Gastroesophageal sphincter (tissue), 3 donors: ENCODE results near the gene CACNA2D3.

ENCODE experiments used
- CTCF ChIP-seq, 4 experiments: fragments of 200-600 bp in 2 of 4; fragments of 450-650 bp in 2 of 4; sonication (generic) in 1 of 4; IDR thresholded peaks; one replicate each; pipeline ENCODE4 v1.5.1; 2017 to 2019; ENCODE audit warnings: antibody characterized with exemption in 4 of 4, mild to moderate bottlenecking in 2 of 4, moderate library complexity in 2 of 4
- POLR2A ChIP-seq, 2 donors: fragments of 450-650 bp; IDR thresholded peaks; one replicate each; pipeline ENCODE4 v1.6.1; 2017; ENCODE audit warnings: antibody characterized with exemption in 2 of 2, mild to moderate bottlenecking in 2 of 2, moderate library complexity in 1 of 2
- POLR2AphosphoS5 ChIP-seq: sonication (generic); formaldehyde crosslinking; IDR thresholded peaks from one replicate; pipeline ENCODE4 v1.6.1; 2017; ENCODE audit warnings: antibody characterized with exemption

GRCh38 chr3:54202054-54202453 is 79.7 kb downstream of the CACNA2D3 start:
- no peak for TF ChIP-seq POLR2AphosphoS5
- no peak for TF ChIP-seq CTCF (IDR thresholded peaks at IDR 0.05)
- no peak for TF ChIP-seq POLR2A (IDR thresholded peaks at IDR 0.05)
